Amygdala (tissue), 56 donors: ENCODE measurements around the gene CACUL1.
"Not testable (repeated sequence)": the region's sequence is repeated elsewhere in the genome, so short reads cannot be mapped to it uniquely, and the experiment has no call there.

Source experiments
- DNase-seq, 56 donors: peaks; one replicate each; lab custom pipeline; 2025; lab: John Stamatoyannopoulos, UW

The CACUL1 gene

DNA sequence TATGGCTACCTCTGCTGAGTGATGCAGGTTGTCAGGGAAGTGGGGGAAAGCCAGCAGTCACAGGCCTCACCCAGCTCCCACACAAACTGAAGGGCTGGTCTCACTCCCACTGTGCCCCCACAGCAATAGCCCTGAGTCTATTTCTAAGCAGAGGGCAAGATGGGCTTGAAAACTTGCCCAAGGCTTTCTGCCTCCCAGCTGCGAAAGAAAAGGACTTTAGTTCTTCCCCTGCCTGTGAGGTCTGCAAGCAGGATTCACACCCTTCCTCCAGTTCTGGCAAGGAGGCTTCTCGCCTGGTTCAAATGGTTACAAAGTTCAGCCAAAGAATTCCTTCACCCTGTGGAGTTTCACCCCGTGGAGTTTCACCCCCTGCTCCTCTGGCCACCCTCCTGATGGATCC, 96.0 kb downstream of the CACUL1 start:
- DNase-seq, result no peak

DNA sequence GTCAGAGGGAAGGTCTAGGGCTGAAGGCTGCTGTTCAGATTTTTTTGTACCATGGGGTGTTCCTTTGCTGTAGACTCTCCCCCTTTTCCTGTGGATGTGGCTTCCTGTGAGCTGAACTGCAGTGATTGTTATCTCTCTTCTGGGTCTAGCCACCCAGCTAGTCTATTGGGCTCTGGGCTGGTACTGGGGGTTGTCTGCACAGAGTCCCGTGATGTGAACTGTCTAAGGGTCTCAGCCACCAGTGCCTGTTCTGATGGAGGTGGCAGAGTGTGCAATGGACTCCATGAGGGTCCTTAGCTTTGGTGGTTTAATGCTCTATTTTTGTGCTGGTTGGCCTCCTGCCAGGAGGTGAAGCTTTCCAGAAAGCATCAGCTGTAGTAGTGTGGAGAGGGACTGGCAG, 96.6 kb downstream of the CACUL1 start:
- DNase-seq, result not testable (repeated sequence)

DNA sequence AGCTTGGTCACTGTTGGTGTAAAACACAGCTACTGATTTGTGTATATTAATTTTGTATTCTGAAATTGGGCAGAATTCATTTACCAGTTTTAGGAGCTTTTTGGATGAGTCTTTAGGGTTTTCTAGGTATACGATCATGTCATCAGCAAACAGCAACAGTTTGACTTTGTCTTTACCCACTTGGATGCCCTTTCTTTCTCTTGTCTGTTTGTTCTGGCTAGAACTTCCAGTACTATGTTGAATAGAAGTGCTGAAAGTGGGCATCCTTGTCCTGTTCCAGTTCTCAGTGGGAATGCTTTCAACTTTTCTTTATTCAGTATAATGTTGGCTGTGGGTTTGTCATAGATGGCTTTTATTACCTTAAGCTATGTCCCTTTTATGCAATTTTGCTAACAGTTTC, 109.5 kb downstream of the CACUL1 start:
- DNase-seq, result not testable (repeated sequence)

DNA sequence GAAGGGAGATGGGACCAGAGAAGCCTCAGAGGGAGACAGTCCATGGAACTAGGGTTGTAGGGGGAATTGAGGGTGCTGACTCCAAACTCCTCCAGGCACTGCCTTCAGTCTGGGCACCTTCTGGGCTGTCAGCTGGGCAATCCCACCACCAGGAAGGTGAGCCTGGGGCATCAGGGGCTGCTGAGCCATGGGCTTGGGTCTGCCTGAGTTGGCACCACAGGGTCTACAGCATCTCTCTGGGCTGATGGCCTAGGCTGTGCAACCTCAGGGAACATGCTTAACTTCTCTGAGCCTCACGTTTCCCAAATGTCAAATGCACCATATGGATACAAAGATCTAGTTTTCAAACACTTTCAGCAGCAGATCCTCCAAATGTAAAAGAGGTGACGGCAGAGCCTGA, 112.5 kb downstream of the CACUL1 start:
- no peak for DNase-seq

DNA sequence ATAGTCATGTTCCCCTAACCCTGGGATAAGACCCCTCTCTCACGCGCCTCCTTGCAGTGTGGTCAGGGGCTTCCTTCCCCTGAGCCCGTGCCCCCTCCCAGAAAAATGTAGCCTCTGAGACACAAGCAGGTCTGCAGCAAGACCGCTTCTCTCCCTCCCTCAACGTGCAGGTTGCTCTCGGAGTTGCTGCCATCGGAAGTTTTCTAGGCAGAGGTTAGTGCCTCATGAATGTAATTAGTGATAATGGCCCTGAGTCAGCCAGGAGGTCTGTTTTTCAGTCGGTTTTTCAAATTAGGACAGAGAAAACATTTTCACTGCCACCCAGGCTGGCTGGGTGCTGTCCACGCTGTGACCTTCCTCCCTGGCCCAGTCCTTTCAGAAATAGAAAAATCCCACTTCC, 116.1 kb downstream of the CACUL1 start:
- no peak for DNase-seq

DNA sequence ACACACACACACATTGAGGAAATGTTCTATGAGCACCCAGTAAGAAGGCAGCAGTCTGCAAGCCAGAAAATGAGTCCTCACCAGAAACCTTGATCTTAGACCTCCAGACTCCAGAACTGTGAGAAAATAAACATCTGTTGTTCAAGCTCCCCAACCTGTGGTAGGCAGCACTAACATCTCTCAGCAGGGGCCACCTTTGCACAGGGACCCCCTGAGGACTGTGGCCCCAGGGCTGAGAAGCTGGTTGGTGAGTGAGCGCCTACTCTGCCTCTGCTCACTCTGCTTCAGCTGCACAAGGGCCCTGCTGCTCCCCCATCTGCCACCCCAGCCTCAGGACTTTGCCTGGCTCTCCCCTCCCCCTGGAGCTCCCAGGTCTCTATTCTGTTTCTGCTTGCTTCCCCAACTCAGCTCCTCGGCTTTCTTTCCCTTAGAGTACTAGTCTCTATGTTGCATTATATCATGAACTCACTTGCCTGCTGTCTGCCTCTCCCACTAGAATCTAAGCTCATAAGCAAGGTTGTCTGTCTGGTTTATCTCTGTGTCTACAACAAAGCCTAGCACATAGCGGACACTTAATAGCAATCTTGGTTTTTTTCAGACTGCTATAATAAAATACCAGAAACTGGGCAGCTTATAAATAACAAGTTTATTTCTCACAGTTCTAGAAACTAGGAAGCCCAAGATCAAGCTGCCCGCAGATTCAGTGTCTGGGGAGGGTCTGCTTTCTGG, 118.9 kb downstream of the CACUL1 start:
- DNase-seq, result no peak

DNA sequence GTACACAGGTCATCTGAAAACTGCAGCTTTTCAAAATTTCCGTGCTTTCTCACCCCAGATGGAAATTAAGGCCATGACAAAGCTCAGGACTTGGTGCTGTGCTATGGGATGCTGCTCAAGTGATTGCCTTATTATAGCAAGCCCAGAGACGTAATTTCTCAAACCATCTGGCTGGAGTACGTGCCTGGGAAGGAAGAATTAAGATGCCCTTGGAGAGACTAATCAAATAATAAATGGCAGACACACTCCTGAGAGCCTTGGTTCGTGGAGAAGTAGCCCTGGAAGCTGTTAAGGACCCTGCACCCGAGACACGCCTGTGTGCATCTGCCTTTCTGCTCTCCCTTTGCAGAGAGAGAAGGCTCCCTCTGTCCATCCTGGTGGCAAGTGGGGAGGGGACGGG, 121.0 kb downstream of the CACUL1 start:
- DNase-seq, result no peak

DNA sequence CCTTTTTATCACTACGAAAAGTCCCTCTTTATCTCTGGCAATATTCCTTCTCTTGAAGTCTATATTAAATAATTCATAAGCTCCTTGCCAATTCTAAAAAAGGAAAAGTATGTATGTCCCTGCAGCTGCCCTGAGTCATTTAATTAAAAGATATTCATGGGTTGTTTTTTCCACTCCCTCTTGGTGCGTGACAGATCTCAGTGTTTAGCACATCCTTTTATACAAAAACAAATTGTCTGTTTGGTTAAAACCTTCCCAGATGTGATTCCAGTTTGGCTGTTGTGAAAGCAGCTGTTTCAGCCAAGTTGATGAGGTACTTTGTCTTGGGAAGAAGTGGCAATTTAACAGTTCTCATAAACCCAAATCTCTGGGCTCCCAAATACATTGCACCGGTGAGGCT, 125.6 kb downstream of the CACUL1 start:
- no peak for DNase-seq

DNA sequence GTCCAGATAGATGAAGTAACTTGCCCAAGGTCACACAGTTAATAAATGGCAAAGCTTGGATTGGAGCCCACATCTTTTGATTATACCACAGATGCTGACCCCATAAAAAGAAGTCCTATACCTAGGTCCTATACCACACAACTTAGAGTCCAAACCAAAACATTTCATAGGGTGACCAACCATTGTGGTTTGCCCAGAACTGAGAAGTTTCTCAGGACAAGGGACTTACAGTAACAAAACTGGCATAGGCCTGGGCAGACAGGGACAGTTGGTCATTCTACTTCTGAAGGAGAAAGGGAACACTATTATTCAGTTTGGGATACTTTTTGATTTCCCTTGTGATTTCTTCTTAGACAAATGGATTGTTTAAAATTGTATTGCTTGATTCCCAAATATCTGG, 126.4 kb downstream of the CACUL1 start:
- DNase-seq, result no peak

DNA sequence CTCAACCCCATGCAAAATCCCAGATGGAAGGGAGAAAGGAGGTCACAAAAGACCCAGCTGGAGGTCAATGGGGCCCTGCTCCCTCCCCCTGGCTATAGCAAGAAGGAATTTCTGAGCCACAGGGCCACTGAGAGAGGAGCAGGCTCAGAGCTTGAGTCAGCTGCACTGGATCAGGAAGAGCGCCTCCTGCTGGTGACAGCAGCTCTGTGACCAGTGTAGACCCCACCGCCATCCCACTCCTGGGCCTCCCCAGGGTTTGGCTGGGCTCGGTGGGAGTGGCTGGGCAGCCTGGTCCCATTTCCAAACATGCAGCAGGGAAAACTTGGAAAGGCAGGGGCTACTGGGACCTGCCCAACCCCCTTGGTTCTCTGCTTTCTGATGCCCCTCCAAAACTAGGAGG, 127.8 kb downstream of the CACUL1 start:
- DNase-seq, result no peak
